ENCODE data around the gene HYDIN.
"Not testable (repeated sequence)": the region's sequence is repeated elsewhere in the genome, so short reads cannot be mapped to it uniquely, and the experiment has no call there.

Gene HYDIN

GRCh38 chr16:71153329-71153728 lies 77.2 kb downstream of the HYDIN start:
- DNase-seq; in situ Hi-C loops (cut with MboI; ENCODE audit: low pct_unique_long_range_greater_than_20kb, low sequenced_read_pairs): not testable (repeated sequence)

GRCh38 chr16:71151654-71152053 lies 78.9 kb downstream of the HYDIN start:
- DNase-seq; in situ Hi-C loops (cut with MboI; ENCODE audit: low pct_unique_long_range_greater_than_20kb, low sequenced_read_pairs): not testable (repeated sequence)

DNA sequence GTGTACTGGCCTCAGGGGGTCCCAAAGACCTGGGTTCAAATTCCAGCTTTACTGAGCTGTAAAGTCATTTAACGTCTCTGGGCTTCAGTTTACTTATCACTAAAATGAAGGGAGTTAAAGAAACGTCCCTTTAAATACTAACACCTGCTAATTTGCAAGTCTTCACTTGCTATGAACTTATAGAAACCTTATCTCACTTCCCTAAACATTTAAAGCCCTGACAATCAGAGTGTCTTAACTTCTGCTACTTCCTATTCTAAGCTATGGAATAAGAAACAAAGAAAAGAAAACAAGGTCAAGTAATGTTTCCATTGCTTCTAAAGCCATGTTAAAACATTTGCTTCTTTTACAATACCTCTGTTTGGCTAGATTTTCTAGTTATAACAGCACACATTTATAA lies 87.3 kb downstream of the HYDIN start:
- in situ Hi-C loops (cut with MboI; ENCODE audit: low pct_unique_long_range_greater_than_20kb, low sequenced_read_pairs); DNase-seq: not testable (repeated sequence)

DNA sequence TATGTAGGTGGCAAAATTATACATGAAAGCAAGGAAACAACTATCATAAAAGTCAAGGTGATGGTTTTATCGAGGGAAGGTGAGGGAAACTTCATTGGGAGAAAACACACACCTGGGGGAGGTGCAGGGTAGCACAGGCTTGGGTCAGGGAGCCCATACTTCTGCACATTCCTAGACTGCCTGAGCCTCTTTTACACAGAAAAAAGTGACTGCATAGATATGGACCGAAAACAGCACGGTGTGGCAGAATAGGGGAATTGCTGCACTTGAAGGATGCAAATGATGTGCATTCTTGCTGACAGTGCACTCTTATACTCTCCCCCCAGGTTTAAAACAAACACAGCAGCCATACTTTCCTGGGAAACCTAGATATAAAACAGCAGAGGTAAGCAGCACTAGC lies 120.0 kb downstream of the HYDIN start:
- in situ Hi-C loops (cut with MboI; ENCODE audit: low pct_unique_long_range_greater_than_20kb, low sequenced_read_pairs), result not testable (repeated sequence)

DNA sequence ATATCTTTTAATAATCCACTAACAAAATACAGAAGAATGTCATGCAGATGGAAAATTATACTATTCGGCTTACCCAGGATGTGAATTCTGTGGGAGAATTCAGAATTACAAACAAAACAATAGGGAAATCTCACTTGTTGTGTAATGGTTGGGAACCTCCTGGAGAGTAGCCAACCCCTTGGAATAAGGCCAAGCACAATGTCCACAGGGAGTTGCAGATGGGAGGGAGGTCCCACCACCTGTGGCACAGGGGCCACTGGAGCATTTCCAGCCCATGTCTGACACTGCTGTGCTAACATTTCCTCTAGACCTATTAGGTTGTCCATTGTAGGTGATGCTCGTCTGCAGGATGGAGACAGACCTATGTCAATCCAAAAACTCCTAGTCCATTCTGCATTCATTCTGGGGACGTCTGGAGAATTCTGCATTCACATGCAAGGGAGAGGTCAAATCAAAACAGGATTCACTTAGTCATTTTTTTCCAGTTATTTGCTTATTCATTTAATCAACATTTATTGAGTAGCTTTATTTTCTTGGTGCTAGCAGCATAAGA lies 120.8 kb downstream of the HYDIN start:
- in situ Hi-C loops (cut with MboI; ENCODE audit: low pct_unique_long_range_greater_than_20kb, low sequenced_read_pairs), result not testable (repeated sequence)

More for the DNA sequence above, 120.0 kb downstream of the HYDIN start:
- DNase-seq, result not testable (repeated sequence)

GRCh38 chr16:71105881-71106280 lies 124.6 kb downstream of the HYDIN start:
- DNase-seq; in situ Hi-C loops (cut with MboI; ENCODE audit: low pct_unique_long_range_greater_than_20kb, low sequenced_read_pairs): not testable (repeated sequence)

More for the DNA sequence above, 120.8 kb downstream of the HYDIN start:
- not testable (repeated sequence) for DNase-seq

DNA sequence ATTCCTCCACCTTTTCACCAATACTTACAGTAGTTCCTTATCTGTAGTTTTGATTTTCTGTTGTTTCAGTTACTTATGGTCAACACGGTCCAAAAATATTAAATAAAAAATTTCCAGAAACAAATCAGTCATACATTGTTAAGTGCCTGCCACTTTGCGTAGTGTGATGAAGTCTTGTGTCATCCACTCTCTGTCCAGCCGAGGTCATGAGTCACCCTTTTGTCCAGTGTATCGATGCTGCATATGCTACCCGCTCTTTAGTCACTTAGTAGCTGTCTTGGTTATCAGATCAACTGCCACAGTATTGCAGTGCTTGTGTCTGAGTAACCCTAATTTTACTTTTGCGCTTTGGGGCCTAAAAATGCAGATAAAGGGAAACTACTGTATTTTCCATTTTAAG lies 146.9 kb downstream of the HYDIN start:
- DNase-seq; in situ Hi-C loops (cut with MboI; ENCODE audit: low pct_unique_long_range_greater_than_20kb, low sequenced_read_pairs): not testable (repeated sequence)

DNA sequence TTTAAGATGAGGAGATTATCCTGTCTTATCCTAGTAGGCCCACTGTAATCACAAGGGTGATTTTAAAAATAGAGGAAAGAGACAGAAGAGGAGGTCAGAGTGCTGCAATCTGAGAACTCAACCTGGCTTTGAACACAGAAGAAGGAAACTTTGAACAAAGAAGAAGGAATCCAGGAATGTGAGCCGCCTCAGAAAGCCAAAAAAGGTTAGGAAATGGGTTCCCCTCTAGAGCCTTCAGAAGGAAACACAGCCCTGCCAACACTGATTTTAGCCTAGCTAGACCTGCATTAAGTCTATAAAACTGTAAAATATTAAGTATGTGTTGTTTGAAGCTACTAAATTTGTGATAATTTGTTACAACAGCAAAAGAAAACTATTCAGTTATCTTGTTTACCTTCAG lies 149.7 kb downstream of the HYDIN start:
- in situ Hi-C loops (cut with MboI; ENCODE audit: low pct_unique_long_range_greater_than_20kb, low sequenced_read_pairs); DNase-seq: not testable (repeated sequence)

- in situ Hi-C loops (cut with MboI; ENCODE audit: low pct_unique_long_range_greater_than_20kb, low sequenced_read_pairs); DNase-seq: not testable (repeated sequence)
Observed at GRCh38 chr16:71080262-71080661, 150.3 kb downstream of the HYDIN start.

GRCh38 chr16:71070651-71071050 lies 159.9 kb downstream of the HYDIN start:
- DNase-seq; in situ Hi-C loops (cut with MboI; ENCODE audit: low pct_unique_long_range_greater_than_20kb, low sequenced_read_pairs): not testable (repeated sequence)

DNA sequence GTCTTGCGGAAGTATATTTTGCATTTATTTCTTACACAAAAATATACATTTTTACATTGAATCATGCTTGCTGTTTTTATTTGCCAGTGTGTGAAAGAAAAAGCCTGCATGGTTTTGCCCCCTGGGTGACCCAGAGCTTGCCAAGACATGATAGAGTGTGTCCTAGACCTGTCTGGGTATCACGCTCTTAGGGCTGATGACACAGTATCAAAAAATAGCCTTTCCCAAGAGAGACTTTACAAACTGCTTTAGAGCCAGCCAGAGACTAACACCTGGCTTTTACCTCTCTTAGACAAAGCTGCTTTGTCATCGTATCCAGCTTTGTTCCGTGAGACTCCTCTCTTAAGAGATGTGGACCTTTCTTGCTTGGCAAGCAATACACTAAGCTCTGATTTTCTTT lies 160.7 kb downstream of the HYDIN start:
- DNase-seq; in situ Hi-C loops (cut with MboI; ENCODE audit: low pct_unique_long_range_greater_than_20kb, low sequenced_read_pairs): not testable (repeated sequence)

GRCh38 chr16:71053897-71054609 lies 176.5 kb downstream of the HYDIN start:
- not testable (repeated sequence) for DNase-seq

GRCh38 chr16:71050307-71050706 lies 180.2 kb downstream of the HYDIN start:
- DNase-seq; in situ Hi-C loops (cut with MboI; ENCODE audit: low pct_unique_long_range_greater_than_20kb, low sequenced_read_pairs): not testable (repeated sequence)

More at GRCh38 chr16:71053897-71054609, 176.5 kb downstream of the HYDIN start:
- in situ Hi-C loops (cut with MboI; ENCODE audit: low pct_unique_long_range_greater_than_20kb, low sequenced_read_pairs), result not testable (repeated sequence)

DNA sequence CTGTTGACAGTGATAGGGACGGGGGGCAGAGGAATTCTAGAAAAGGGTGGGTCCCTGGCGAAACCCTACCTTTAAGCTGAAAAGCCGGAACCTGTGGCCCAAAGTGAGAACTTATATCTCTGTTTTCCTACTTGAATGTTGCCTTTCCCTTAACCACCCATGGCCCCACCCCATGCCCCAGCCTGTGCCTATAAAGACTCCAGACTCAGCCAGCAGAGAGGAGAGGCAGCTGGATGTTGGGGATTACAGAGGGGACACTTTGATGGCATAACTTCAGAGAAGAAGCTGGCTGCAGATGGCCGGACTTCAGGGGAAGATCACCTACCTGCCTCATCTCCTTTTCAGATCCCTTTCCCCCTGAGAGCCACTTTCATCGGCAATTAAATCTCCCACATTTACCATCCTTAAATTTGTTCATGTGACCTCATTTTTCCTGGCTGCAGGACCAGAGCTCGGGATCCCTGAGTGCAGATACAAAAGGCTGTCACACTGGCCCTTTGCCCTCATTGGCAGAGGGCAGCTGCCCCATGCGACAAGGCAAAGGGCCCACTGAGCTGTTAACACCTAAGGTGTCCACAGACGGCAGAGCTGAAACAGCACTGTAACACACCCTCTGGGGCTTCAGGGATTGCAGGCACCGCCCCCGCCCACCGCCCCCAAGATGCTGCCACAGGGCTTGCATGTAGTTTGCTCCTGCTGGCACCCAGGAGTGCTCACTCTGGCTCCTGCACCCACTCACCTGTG lies 191.0 kb downstream of the HYDIN start:
- DNase-seq; in situ Hi-C loops (cut with MboI; ENCODE audit: low pct_unique_long_range_greater_than_20kb, low sequenced_read_pairs): not testable (repeated sequence)

- DNase-seq; in situ Hi-C loops (cut with MboI; ENCODE audit: low pct_unique_long_range_greater_than_20kb, low sequenced_read_pairs): not testable (repeated sequence)
Observed at GRCh38 chr16:71038421-71038820, 192.1 kb downstream of the HYDIN start.

- in situ Hi-C loops (cut with MboI; ENCODE audit: low pct_unique_long_range_greater_than_20kb, low sequenced_read_pairs); DNase-seq: not testable (repeated sequence)
Observed at GRCh38 chr16:71037987-71038386, 192.5 kb downstream of the HYDIN start.

GRCh38 chr16:71028032-71028727 lies 202.3 kb downstream of the HYDIN start:
- DNase-seq; in situ Hi-C loops (cut with MboI; ENCODE audit: low pct_unique_long_range_greater_than_20kb, low sequenced_read_pairs): not testable (repeated sequence)

DNA sequence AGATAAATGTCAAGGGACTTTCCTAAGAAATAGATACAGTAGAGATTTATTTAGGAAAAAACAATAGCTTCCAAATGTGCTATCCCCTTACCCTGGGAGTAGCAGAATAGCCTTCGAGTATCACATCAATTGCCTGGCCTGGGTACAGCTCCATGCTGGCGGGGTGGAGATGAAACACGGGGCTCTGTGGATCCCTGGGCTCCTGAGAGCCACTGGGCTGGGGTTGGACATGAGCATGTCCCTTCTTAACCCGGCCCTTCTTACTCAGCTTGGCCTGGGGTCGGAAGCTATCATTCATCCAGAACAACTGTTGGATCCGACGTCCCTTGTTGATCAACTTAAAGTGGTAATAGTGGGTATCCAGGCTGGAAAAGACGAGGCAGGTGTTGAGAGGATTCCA lies 203.0 kb downstream of the HYDIN start:
- DNase-seq; in situ Hi-C loops (cut with MboI; ENCODE audit: low pct_unique_long_range_greater_than_20kb, low sequenced_read_pairs): not testable (repeated sequence)

DNA sequence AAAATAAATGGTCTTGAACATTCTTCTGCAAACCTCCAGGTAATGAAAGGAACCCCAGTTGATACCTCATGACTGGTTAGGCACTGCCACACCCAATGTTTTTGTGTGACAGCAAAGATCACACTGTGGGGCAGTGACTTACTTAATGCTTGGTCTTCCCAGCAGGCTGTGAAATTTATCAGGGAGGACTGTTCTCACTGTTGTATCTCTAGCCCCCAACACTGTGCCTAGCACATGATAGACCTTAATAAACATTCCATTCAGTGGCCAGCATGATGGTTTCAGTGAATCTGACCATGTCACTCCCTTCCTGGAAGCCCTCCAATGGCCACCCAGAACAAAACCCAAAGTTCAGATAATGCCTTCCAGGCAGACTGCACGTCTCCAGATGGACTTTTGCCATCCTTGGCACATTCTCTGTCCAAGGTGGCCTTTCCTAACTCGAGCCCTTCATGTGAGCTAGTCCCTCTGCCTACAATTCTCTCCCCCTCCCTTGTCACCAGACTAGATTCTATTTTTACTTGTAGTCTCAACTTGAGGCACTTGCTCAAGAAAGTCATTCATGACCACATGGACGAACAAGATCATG lies 206.6 kb downstream of the HYDIN start:
- DNase-seq; in situ Hi-C loops (cut with MboI; ENCODE audit: low pct_unique_long_range_greater_than_20kb, low sequenced_read_pairs): not testable (repeated sequence)
